Lung (tissue), 12 donors: ENCODE measurements around the gene CIDEA. TPM values are rescaled to one million over a fixed set of nuclear protein-coding genes. Genes with fewer than 3 reads are reported as not detected.

Source experiments
- ATAC-seq: fragments of 200-7000 bp; cut with Tn5 transposase; one replicate; pipeline ENCODE4 v1.9.1; 2020; ENCODE audit warnings: moderate number of reproducible peaks; ENCODE audit not compliant: insufficient read depth, low FRiP score
- DNase-seq, 3 donors: peaks; one replicate each; pipeline ENCODE4 v3.0.0-alpha.2; 2013 to 2017
- H3K27ac ChIP-seq, 2 donors: one replicate each; pipeline ENCODE4 v1.5.1; 2013; ENCODE audit warnings: mild to moderate bottlenecking in 2 of 2, moderate library complexity in 2 of 2, control low read depth in 1 of 2, inconsistent platforms in 1 of 2, low read depth in 1 of 2, low read length in 1 of 2
- H3K27me3 ChIP-seq, 3 donors: one replicate each; pipeline ENCODE4 v1.5.1; 2013; ENCODE audit warnings: low read length in 2 of 3; ENCODE audit not compliant: control insufficient read depth in 3 of 3, insufficient read depth in 3 of 3
- H3K36me3 ChIP-seq, 4 donors: one replicate each; pipeline ENCODE4 v1.5.1; 2013; ENCODE audit warnings: low read length in 4 of 4, mild to moderate bottlenecking in 1 of 4, moderate library complexity in 1 of 4; ENCODE audit not compliant: control insufficient read depth in 4 of 4, insufficient read depth in 4 of 4
- H3K4me1 ChIP-seq, 5 donors: one replicate each; pipeline ENCODE4 v1.5.1; 2013; ENCODE audit warnings: low read length in 5 of 5, mild to moderate bottlenecking in 2 of 5, moderate library complexity in 1 of 5; ENCODE audit not compliant: control insufficient read depth in 5 of 5, insufficient read depth in 5 of 5
- H3K4me3 ChIP-seq: one replicate; pipeline ENCODE4 v1.5.1; 2013; ENCODE audit warnings: mild to moderate bottlenecking, control low read depth, moderate library complexity
- H3K9ac ChIP-seq, 2 donors: one replicate each; pipeline ENCODE4 v1.5.1; 2013; ENCODE audit warnings: low read length in 2 of 2, control low read depth in 1 of 2; ENCODE audit not compliant: insufficient read depth in 1 of 2
- H3K9me3 ChIP-seq, 4 donors: one replicate each; pipeline ENCODE4 v1.5.1; 2013; ENCODE audit warnings: low read length in 3 of 4, mild to moderate bottlenecking in 1 of 4, moderate library complexity in 1 of 4; ENCODE audit not compliant: control insufficient read depth in 4 of 4, insufficient read depth in 3 of 4
- WGBS, 2 donors: extraction: QIAGEN DNeasy Blood & Tissue Kit; methylation state at CpG; one replicate each; pipeline ENCODE4 v1.1.7; 2013; 5-methylcytosine and 5-hydroxymethylcytosine counted together
- polyA plus RNA-seq, 2 donors: library from polyadenylated mRNA; stranded (reverse); fragments of 200-250 nt; gene quantifications; one replicate each; pipeline ENCODE4 v1.2.1, GENCODE V29; 2013
- total RNA-seq, 2 donors: library from RNA; depleted of rRNA in 1 of 2; stranded (reverse); fragments of >200 nt in 1 of 2; gene quantifications; one replicate each; pipeline ENCODE4 v1.2.1, GENCODE V29; 2014 to 2021
- TF ChIP-seq, protein P1 (sequence below): IDR thresholded peaks from 2 replicates; pipeline ENCODE4 v1.5.1; 2012; ENCODE audit warnings: mild to moderate bottlenecking; ENCODE audit errors: control extremely low read depth, extremely low read depth
- donor health status: control.
- donor health status: control.
- donor health status: Bipolar disorder and iron deficiency.
- donor health status: healthy.
- donor health status: DM: yes; HTN: yes; CAD: no.

CIDEA gene
- total and polyA plus RNA-seq, 4 donors, result 1.2 TPM; not detected in 3

DNA sequence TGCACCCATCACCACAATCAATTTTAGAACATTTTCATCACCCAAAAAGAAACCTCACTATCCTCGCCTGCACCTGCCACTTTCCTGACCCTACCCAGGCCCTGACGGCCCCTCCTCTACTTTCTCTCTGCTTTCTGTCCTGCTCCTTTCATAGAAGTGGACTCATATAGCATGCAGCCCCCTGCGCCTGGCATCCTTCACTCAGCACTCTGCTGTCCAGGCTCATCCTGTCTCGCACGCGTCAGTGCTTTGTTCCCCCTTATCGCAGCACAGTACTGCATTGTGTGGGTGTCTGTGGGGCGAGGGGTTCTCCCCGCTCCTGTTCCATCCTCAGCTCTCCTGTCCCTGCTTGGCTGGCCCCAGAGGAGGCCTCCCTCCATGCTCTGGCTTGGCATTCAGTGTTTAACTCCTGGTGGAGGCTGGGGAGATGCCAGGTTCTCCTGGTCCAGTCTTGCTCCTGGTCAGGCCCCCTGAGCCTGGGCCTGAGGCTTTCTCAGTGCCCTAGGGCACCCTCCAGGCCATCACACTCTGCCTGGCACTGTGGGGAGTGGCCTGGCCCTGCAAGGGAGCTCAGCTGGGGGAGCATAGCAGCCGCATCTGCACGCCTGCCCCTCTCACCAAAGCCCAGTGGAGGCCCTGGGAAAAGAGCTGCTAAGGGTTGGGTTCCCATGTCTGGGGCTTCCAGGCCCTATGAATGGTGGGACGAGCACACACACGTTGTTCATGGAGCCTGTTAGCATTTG is 47.3 kb downstream of the CIDEA start:
- H3K4me3 ChIP-seq, result no peak overlapping the region
- no peak for ATAC-seq
- DNase-seq, result peak in 1 of 3 donors; percentile 13
- H3K36me3 ChIP-seq, result no peaks in the 10 kb centered on the region
- TF ChIP-seq, protein P1, sequence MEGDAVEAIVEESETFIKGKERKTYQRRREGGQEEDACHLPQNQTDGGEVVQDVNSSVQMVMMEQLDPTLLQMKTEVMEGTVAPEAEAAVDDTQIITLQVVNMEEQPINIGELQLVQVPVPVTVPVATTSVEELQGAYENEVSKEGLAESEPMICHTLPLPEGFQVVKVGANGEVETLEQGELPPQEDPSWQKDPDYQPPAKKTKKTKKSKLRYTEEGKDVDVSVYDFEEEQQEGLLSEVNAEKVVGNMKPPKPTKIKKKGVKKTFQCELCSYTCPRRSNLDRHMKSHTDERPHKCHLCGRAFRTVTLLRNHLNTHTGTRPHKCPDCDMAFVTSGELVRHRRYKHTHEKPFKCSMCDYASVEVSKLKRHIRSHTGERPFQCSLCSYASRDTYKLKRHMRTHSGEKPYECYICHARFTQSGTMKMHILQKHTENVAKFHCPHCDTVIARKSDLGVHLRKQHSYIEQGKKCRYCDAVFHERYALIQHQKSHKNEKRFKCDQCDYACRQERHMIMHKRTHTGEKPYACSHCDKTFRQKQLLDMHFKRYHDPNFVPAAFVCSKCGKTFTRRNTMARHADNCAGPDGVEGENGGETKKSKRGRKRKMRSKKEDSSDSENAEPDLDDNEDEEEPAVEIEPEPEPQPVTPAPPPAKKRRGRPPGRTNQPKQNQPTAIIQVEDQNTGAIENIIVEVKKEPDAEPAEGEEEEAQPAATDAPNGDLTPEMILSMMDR, result no peak
- no peak overlapping the region for H3K27ac ChIP-seq
- peaks cover 0 to 9% (median 0%) of the 10 kb centered on the region in 5 donors for H3K4me1 ChIP-seq
- H3K27me3 ChIP-seq, result no peaks in the 10 kb centered on the region
- no peaks in the 10 kb centered on the region for H3K9me3 ChIP-seq
- WGBS, 2 donors, result 85 to 90% methylated on average over 13 of the region's 13 CpGs
- H3K9ac ChIP-seq, result no peak overlapping the region

GRCh38 chr18:12302391-12303147 is 48.4 kb downstream of the CIDEA start:
- peaks cover 0 to 3% (median 0%) of the 10 kb centered on the region in 3 donors for H3K27me3 ChIP-seq
- DNase-seq, result no peak
- TF ChIP-seq, protein P1, result no peak
- 83 to 88% methylated on average over 14 of the region's 14 CpGs for WGBS, 2 donors
- no peaks in the 10 kb centered on the region for H3K9me3 ChIP-seq
- no peak for ATAC-seq
- H3K4me1 ChIP-seq, result peaks cover 0 to 19% (median 0%) of the 10 kb centered on the region in 5 donors
- no peaks in the 10 kb centered on the region for H3K36me3 ChIP-seq
- no peak overlapping the region for H3K9ac ChIP-seq
- H3K27ac ChIP-seq, result no peak overlapping the region
- H3K4me3 ChIP-seq, result no peak overlapping the region

DNA sequence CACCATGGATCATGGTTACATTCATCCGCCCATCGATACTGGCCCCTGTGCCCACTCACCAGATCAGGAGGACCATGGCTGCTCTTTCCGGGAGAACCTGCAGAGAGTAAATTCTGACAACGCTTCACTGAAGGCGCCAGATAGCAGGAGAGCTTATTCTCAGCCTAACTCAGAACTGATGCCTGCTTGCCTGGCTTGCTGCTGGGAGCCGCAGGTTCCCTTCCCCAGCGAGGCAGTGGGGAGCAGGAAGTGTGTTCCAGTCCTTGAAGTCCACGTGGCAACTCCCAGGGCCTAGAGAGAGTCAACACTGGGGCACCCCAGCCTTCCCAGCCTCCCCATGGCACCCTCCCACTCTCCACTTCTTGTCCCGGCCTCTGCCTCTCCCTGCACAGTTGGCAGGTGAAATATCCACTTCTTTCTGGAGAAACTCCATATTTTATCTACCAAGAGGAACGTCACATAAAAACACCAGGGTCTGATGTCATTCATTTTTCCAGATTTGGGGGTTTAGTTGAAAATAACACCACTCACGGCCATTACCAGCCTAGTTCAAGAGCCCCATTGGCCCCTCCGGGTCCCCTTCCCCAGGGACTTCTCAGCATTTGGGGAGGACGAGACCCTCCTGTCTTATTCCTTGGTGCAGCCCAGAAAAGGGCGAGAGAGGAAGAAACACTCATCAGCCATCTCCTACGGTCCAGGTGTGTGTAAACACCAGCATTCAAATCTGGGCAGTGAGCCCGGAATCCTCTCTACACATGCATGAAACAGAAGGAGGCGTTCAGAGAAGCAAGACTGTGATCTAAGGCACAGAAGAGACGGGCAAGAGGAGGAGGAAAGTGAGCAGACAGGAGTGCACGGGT is 50.4 kb downstream of the CIDEA start:
- Histone ChIP-seq H3K27me3 (peaks cover 0 to 9% (median 3%) of the 10 kb centered on the region in 3 donors), H3K36me3 (peaks cover 0 to 2% (median under 1%) of the 10 kb centered on the region in 4 donors), H3K4me3 (no peak overlapping the region), H3K9me3 (no peaks in the 10 kb centered on the region), H3K9ac (no peak overlapping the region), H3K4me1 (peaks cover under 1 to 22% (median 3%) of the 10 kb centered on the region in 5 donors), H3K27ac (no peak overlapping the region)
- TF ChIP-seq, protein P1, result no peak
- ATAC-seq (no peak), DNase-seq (peak in 1 of 3 donors; percentile 58)
- 70 to 82% methylated on average over 19 of the region's 19 CpGs for WGBS, 2 donors
